ENCODE data around the gene TMEM51.

TMEM51 gene

DNA sequence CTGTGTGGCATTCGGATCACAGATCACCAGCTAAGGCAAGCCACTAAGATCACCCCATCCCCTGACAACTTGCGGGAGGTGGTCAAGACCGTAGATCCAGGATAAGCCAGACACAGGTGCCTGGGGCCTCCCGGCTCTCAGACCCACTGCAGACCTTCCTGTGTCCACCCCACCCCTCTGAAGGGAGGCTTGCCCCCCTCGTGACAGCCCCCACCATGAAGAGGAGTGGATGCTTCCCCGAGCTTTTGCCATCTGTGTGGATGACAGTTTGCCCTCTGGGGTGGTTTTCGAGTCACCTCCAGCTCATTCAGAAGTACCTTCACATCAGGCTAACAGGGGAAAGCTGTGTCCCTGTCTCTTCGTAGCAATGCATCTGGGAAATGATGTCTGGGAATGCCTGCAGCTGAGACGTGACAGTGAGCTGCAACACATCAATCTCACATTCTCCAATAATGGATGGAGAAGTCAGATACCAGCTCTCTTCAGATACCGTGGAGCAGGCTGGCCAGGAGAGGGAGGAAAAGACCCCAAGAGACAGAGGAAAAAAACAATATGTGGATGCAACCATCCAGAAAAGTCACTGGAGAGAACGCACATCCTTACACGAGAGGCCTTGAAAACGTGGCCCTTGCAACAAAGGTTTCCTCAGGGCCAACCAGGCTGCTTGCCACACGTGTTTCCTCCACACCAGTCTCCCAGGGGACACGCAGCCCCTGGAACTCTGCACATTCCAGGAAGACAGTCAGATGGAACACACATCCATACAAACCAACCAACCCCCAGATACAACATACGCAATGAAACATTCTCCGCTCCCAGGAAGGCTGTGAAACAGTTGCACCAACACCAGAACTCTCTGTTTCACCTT lies 73.1 kb downstream of the TMEM51 start:
- Histone ChIP-seq H3K27me3 (ENCODE audit: control insufficient read depth, insufficient read depth, low read length) (no peaks in the 10 kb centered on the region), H3K9ac (ENCODE audit: low read length) (no peak overlapping the region), H3K27ac (ENCODE audit: low read depth, low read length) (no peak overlapping the region), H3K4me1 (ENCODE audit: control insufficient read depth, insufficient read depth, low read length) (no peaks in the 10 kb centered on the region), H3K36me3 (ENCODE audit: control insufficient read depth, insufficient read depth, low read length) (no peaks in the 10 kb centered on the region), H3K4me3 (ENCODE audit: low read length) (no peak overlapping the region)

DNA sequence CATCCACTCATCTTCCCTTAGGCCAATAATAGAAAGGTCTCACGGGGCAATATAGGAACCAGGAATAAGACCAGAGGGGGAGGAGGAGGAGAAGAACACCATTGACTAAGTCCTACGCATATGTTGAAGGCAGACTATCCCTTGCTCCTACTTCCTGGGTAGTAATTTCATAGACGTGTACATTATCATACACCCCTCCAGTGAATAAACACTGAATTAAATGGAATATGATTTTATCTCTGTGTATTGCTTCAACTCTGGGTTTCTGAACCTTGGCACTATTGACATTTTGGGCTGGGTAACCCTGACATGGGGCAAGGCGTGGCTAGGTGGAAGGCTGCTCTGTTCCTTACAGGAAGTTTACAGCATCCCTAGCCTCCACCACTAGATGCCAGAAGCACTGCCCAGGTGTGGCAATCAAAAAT lies 76.2 kb downstream of the TMEM51 start:
- Histone ChIP-seq H3K9ac (ENCODE audit: low read length) (no peak overlapping the region), H3K27ac (ENCODE audit: low read depth, low read length) (no peak overlapping the region), H3K4me1 (ENCODE audit: control insufficient read depth, insufficient read depth, low read length) (no peaks in the 10 kb centered on the region), H3K4me3 (ENCODE audit: low read length) (no peak overlapping the region), H3K36me3 (ENCODE audit: control insufficient read depth, insufficient read depth, low read length) (no peaks in the 10 kb centered on the region), H3K27me3 (ENCODE audit: control insufficient read depth, insufficient read depth, low read length) (no peaks in the 10 kb centered on the region)

DNA sequence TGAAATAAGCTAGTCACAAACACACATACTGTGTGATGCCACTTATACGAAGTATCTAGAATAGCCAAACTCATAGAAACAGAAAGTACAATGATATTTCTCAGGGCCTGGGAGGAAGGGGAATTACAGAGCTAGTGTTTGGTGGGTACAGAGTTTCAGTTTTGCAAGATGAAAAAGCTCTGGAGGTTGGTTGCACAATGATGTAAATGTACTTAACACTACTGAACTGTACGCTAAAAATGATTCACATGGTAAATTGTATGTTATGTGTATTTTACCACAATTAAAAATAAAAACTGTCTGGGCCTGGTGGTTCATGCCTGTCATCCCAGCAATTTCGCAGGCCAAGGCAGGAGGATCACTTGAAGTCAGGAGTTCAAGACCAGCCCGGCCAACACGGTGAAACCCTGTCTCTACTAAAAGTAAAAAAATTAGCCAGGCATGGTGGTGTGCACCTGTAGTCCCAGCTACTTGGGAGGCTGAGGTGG lies 78.2 kb downstream of the TMEM51 start:
- H3K27ac ChIP-seq (ENCODE audit: low read depth, low read length) = no peak overlapping the region
- H3K9ac ChIP-seq (ENCODE audit: low read length) = no peak overlapping the region
- H3K27me3 ChIP-seq (ENCODE audit: control insufficient read depth, insufficient read depth, low read length) = no peaks in the 10 kb centered on the region
- H3K36me3 ChIP-seq (ENCODE audit: control insufficient read depth, insufficient read depth, low read length) = no peaks in the 10 kb centered on the region
- no peak overlapping the region for H3K4me3 ChIP-seq (ENCODE audit: low read length)
- no peaks in the 10 kb centered on the region for H3K4me1 ChIP-seq (ENCODE audit: control insufficient read depth, insufficient read depth, low read length)

DNA sequence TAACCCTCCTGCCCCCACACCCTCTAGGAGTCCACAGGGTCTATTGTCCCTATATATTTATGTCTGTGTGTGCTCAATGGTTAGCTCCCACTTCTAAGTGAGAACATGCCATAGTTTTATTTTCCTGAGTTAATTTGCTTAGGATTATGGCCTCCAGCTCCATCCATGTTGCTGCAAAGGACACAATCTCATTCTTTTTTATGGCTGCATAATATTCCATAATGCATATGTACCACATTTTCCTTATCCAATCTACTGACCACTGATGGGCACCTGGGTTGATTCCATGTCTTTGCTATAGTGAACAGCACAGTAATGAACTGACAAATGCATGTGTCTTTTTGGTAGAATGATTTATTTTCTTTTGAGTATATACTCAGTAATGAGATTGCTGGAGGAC lies 80.1 kb downstream of the TMEM51 start:
- H3K27ac ChIP-seq (ENCODE audit: low read depth, low read length) = no peak overlapping the region
- H3K4me1 ChIP-seq (ENCODE audit: control insufficient read depth, insufficient read depth, low read length) = no peaks in the 10 kb centered on the region
- no peaks in the 10 kb centered on the region for H3K27me3 ChIP-seq (ENCODE audit: control insufficient read depth, insufficient read depth, low read length)
- H3K36me3 ChIP-seq (ENCODE audit: control insufficient read depth, insufficient read depth, low read length) = no peaks in the 10 kb centered on the region
- no peak overlapping the region for H3K9ac ChIP-seq (ENCODE audit: low read length)
- no peak overlapping the region for H3K4me3 ChIP-seq (ENCODE audit: low read length)

DNA sequence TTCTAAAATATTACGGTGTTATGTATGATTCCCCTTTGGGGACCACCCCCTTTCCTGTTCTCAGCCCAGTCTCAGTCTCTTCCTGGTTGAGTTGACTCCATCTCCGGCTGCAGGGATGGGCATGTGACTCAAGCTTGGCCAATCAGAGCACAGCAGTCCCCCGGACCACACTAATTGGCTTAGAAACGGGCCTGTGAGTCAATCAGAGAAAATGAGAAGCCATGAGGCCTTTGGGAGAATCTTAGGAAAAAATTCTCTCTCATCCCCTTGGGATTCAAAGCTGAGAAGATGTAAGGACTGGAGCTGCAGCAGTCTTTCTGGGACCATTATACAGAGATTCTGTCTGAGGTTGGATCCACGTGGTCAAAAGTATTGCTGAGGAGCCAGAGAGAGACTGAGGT lies 82.8 kb downstream of the TMEM51 start:
- H3K27me3 ChIP-seq (ENCODE audit: control insufficient read depth, insufficient read depth, low read length) = no peaks in the 10 kb centered on the region
- no peak overlapping the region for H3K9ac ChIP-seq (ENCODE audit: low read length)
- H3K4me3 ChIP-seq (ENCODE audit: low read length) = no peak overlapping the region

DNA sequence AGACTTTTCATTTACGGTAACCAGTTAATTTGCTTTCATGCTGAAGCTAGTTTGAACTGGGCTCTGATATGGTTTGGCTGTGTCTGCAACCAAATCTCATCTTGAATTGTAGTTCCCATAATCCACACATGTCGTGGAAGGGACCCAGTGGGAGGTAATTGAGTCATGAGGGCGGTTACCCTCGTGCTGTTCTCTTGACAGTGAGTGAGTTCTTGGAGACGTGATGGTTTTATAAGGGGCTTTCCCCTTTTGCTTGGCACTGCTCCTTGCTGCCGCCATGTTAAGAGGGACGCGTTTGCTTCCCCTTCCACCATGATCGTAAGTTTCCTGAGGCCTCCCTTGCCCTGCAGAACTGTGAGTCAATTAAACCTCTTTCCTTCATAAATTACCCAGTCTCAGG lies 83.2 kb downstream of the TMEM51 start:
- Histone ChIP-seq H3K9ac (ENCODE audit: low read length) (no peak overlapping the region), H3K36me3 (ENCODE audit: control insufficient read depth, insufficient read depth, low read length) (no peaks in the 10 kb centered on the region), H3K4me1 (ENCODE audit: control insufficient read depth, insufficient read depth, low read length) (no peaks in the 10 kb centered on the region), H3K4me3 (ENCODE audit: low read length) (no peak overlapping the region), H3K27me3 (ENCODE audit: control insufficient read depth, insufficient read depth, low read length) (no peaks in the 10 kb centered on the region), H3K27ac (ENCODE audit: low read depth, low read length) (no peak overlapping the region)

More for the DNA sequence above, 82.8 kb downstream of the TMEM51 start:
- Histone ChIP-seq H3K4me1 (ENCODE audit: control insufficient read depth, insufficient read depth, low read length) (no peaks in the 10 kb centered on the region), H3K27ac (ENCODE audit: low read depth, low read length) (no peak overlapping the region), H3K36me3 (ENCODE audit: control insufficient read depth, insufficient read depth, low read length) (no peaks in the 10 kb centered on the region)

DNA sequence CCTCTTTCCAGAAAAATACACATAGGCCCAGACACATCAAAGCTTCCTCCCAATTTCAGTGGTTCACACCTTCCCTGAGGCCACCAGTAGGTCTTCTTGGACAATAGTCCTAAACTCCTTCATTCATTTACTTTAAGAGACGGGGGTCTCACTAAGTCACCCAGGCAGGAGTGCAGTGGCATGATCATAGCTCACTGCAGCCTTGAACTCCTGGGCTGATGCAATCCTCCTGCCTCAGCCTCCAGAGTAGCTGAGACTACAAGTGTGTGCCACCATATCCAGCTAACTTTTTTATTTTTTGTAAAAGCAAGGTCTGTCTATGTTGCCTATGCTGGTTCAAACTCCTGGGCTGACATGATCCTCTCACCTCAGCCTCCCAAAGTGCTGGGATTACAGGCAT lies 85.2 kb downstream of the TMEM51 start:
- no peaks in the 10 kb centered on the region for H3K27me3 ChIP-seq (ENCODE audit: control insufficient read depth, insufficient read depth, low read length)
- no peak overlapping the region for H3K9ac ChIP-seq (ENCODE audit: low read length)
- no peak overlapping the region for H3K27ac ChIP-seq (ENCODE audit: low read depth, low read length)
- H3K4me1 ChIP-seq (ENCODE audit: control insufficient read depth, insufficient read depth, low read length) = peaks cover 12% of the 10 kb centered on the region
- no peak overlapping the region for H3K4me3 ChIP-seq (ENCODE audit: low read length)
- no peaks in the 10 kb centered on the region for H3K36me3 ChIP-seq (ENCODE audit: control insufficient read depth, insufficient read depth, low read length)

DNA sequence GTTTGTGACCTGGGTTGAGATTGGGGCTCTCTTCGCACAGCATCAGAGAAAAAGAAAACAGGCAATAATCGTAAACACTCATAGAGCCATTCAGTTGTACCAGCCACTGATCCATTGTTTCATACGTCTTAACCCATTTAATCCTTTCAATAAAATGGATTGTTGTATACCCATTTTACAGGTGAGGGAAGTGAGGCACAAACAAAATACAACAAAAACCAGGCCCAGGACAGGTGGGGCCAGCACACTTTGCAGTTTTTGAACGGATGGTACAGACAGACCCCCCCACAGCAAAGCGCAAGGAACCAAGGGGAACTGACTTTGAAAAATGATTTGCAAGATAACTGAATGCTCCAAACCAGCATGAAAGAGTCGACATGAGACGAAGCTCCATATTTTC lies 89.2 kb downstream of the TMEM51 start:
- Histone ChIP-seq H3K4me1 (ENCODE audit: control insufficient read depth, insufficient read depth, low read length) (peaks cover 23% of the 10 kb centered on the region), H3K36me3 (ENCODE audit: control insufficient read depth, insufficient read depth, low read length) (no peaks in the 10 kb centered on the region), H3K9ac (ENCODE audit: low read length) (no peak overlapping the region), H3K4me3 (ENCODE audit: low read length) (no peak overlapping the region), H3K27ac (ENCODE audit: low read depth, low read length) (peak overlapping the region; percentile 75), H3K27me3 (ENCODE audit: control insufficient read depth, insufficient read depth, low read length) (no peaks in the 10 kb centered on the region)

DNA sequence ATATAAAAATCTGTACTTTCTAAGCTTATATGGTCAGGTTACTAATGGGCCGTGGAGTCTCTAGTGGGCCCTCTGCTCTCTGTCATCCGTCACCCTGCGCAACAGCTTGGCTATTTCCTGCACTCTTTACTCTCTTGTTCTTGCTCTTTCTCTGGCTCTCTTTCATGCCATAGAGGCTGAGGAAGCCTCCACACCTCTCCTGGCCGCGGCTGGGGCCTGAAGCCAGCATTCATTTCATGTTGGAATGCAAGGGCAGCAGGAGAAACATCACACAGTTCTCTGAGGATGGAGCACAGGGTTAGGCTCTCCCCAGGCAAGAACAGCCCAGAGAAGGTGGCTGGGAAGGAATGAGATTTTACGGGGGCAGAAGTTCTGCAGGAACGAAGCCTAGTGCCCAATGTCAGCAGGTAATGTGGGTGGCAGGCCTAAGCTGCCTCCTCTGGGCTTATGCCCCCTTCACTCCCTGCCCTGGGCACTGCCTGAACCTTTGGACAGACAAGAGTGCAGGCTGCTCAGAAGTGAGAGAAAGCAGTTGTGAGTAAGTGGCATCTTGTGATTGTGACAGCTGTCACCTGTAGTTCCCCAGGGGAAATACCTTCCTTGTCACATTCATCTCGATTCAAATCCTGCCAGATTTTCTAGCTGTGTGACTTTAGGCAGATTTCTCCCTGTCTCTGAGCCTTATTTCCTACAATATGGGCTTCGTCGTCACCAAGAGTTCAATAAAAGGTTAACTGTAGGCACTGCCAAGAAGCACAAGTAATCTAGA lies 89.9 kb downstream of the TMEM51 start:
- Histone ChIP-seq H3K27me3 (ENCODE audit: control insufficient read depth, insufficient read depth, low read length) (no peaks in the 10 kb centered on the region), H3K27ac (ENCODE audit: low read depth, low read length) (peak overlapping the region; percentile 75), H3K9ac (ENCODE audit: low read length) (no peak overlapping the region), H3K4me3 (ENCODE audit: low read length) (no peak overlapping the region), H3K36me3 (ENCODE audit: control insufficient read depth, insufficient read depth, low read length) (no peaks in the 10 kb centered on the region), H3K4me1 (ENCODE audit: control insufficient read depth, insufficient read depth, low read length) (peaks cover 23% of the 10 kb centered on the region)

DNA sequence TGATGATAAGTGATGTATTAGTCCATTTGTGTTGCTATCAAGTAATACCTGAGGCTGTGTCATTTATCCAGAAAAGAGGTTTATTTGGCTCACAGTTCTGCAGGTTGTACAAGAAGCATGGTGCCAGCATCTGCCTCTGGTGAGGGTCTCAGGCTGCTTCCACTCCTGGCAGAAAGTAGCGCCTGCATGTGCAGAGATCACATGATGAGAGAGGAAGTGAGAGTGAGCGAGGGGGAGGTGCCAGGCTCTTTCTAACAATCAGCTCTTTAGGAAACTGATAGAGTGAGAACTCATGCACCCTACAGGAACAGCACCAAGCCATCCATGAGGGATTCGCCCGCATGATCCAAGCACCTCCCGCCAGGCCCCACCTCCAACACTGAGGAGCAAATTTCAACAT lies 91.3 kb downstream of the TMEM51 start:
- Histone ChIP-seq H3K9ac (ENCODE audit: low read length) (no peak overlapping the region), H3K27me3 (ENCODE audit: control insufficient read depth, insufficient read depth, low read length) (no peaks in the 10 kb centered on the region), H3K4me3 (ENCODE audit: low read length) (no peak overlapping the region), H3K4me1 (ENCODE audit: control insufficient read depth, insufficient read depth, low read length) (peaks cover 23% of the 10 kb centered on the region), H3K36me3 (ENCODE audit: control insufficient read depth, insufficient read depth, low read length) (no peaks in the 10 kb centered on the region), H3K27ac (ENCODE audit: low read depth, low read length) (peak overlapping the region; percentile 3)

DNA sequence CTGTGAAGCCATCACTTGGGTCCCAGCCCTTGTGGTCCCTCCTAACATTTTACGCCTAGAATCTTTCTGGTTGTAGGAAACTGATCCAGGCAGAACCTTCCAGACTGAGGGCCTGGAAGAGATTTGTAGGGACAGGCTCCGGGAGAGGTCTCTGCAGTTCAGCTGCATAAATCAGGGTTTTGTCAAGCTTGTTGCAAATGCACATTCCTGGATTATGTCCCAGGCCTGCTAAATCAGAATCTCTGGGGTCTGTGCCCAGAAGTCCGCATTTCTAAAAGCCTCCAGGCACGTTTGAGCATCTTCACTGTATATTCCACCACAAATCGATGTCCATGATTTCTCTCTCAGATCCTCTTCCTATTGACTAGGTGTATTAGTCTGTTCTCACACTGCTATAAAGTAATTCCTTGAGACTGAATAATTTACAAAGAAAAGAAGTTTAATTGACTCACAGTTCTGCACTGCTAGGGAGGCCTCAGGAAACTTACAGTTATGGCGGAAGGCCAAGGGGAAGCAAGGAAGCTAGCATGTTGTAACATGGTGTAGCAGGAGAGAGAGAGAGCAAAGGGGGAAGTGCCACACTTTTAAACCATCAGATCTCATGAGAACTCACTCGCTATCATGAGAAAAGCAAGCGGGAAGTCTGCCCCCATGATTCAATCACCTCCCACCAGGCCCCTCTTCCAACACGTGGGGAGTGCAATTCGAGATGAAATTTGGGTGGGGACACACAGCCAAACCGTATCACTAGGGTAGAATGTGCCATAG lies 92.2 kb downstream of the TMEM51 start:
- Histone ChIP-seq H3K27me3 (ENCODE audit: control insufficient read depth, insufficient read depth, low read length) (no peaks in the 10 kb centered on the region), H3K4me3 (ENCODE audit: low read length) (no peak overlapping the region), H3K36me3 (ENCODE audit: control insufficient read depth, insufficient read depth, low read length) (no peaks in the 10 kb centered on the region), H3K9ac (ENCODE audit: low read length) (no peak overlapping the region), H3K27ac (ENCODE audit: low read depth, low read length) (peak overlapping the region; percentile 47), H3K4me1 (ENCODE audit: control insufficient read depth, insufficient read depth, low read length) (peaks cover 23% of the 10 kb centered on the region)

DNA sequence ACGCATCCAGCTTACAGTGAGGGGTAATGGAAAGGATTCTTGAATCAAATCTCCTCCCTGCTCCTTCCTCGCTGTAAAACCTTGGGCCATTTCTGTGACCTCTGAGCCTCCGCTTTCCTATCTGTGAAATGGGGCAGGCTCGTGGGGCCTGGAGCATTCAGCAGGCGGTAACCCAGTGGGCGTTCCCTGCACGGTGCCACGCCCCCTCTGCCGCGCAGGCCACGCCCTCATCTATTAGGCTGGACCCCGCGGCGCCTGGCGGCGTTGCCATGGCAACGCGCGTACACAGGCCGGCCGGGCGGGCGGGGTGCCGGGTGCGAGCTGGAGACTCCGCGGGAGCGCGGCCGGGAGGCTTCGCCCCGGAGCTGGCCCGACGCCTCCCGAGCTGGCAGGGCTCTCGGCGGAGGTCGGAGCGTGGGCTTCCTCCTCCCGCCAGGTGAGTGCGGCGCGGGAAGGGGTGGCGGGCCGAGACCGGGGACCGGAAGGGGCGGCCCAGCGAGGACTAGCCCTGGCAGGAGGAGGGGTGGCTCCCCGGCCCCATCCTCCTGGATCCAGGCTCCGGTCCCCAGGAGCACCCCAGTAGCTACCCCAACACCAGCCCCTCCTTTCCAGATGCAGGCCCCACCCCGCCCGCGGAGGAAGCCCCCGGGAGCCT lies 93.5 kb downstream of the TMEM51 start, which contains the start of gene FHAD1:
FHAD1 (plus strand) TSS at position 264 of the 655 bp plus-strand sequence. CDS start 4,562 bp downstream, outside the sequence.
- H3K36me3 ChIP-seq (ENCODE audit: control insufficient read depth, insufficient read depth, low read length) = no peaks in the 10 kb centered on the region
- H3K9ac ChIP-seq (ENCODE audit: low read length) = no peak within 1 kb of the TSS
- H3K27me3 ChIP-seq (ENCODE audit: control insufficient read depth, insufficient read depth, low read length) = no peaks in the 10 kb centered on the region
- H3K4me1 ChIP-seq (ENCODE audit: control insufficient read depth, insufficient read depth, low read length) = peaks cover 23% of the 10 kb centered on the region
- H3K4me3 ChIP-seq (ENCODE audit: low read length) = peak within 1 kb of the TSS; percentile 44
- H3K27ac ChIP-seq (ENCODE audit: low read depth, low read length) = peak within 1 kb of the TSS; percentile 47
